ENCODE measurements around the gene KIAA1958.
"Not testable (repeated sequence)": the region's sequence is repeated elsewhere in the genome, so short reads cannot be mapped to it uniquely, and the experiment has no call there.

DNA sequence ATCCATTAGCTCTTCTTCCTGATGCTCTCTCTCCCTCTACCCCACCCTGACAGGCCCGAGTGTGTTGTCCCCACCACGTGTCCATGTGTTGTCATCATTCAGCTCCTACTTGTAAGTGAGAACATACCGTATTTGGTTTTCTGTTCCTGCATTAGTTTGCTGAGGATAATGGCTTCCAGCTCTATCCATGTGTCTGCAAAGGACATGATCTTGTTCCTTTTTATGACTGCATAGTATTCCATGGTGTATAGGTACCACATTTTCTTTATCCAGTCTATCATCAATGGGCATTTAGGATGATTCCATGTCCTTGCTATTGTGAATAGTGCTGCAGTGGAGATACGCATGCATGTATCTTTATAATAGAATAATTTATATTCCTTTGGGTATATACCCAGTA lies 186.6 kb downstream of the KIAA1958 start:
- TF ChIP-seq, protein P1, sequence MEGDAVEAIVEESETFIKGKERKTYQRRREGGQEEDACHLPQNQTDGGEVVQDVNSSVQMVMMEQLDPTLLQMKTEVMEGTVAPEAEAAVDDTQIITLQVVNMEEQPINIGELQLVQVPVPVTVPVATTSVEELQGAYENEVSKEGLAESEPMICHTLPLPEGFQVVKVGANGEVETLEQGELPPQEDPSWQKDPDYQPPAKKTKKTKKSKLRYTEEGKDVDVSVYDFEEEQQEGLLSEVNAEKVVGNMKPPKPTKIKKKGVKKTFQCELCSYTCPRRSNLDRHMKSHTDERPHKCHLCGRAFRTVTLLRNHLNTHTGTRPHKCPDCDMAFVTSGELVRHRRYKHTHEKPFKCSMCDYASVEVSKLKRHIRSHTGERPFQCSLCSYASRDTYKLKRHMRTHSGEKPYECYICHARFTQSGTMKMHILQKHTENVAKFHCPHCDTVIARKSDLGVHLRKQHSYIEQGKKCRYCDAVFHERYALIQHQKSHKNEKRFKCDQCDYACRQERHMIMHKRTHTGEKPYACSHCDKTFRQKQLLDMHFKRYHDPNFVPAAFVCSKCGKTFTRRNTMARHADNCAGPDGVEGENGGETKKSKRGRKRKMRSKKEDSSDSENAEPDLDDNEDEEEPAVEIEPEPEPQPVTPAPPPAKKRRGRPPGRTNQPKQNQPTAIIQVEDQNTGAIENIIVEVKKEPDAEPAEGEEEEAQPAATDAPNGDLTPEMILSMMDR (IDR thresholded peaks at IDR 0.05; ENCODE audit: insufficient read depth, low read length), result not testable (repeated sequence)
- not testable (repeated sequence) for TF ChIP-seq POLR2AphosphoS5, GABPA (IDR thresholded peaks at IDR 0.05; ENCODE audit: low read depth)
- TF ChIP-seq, protein P2, sequence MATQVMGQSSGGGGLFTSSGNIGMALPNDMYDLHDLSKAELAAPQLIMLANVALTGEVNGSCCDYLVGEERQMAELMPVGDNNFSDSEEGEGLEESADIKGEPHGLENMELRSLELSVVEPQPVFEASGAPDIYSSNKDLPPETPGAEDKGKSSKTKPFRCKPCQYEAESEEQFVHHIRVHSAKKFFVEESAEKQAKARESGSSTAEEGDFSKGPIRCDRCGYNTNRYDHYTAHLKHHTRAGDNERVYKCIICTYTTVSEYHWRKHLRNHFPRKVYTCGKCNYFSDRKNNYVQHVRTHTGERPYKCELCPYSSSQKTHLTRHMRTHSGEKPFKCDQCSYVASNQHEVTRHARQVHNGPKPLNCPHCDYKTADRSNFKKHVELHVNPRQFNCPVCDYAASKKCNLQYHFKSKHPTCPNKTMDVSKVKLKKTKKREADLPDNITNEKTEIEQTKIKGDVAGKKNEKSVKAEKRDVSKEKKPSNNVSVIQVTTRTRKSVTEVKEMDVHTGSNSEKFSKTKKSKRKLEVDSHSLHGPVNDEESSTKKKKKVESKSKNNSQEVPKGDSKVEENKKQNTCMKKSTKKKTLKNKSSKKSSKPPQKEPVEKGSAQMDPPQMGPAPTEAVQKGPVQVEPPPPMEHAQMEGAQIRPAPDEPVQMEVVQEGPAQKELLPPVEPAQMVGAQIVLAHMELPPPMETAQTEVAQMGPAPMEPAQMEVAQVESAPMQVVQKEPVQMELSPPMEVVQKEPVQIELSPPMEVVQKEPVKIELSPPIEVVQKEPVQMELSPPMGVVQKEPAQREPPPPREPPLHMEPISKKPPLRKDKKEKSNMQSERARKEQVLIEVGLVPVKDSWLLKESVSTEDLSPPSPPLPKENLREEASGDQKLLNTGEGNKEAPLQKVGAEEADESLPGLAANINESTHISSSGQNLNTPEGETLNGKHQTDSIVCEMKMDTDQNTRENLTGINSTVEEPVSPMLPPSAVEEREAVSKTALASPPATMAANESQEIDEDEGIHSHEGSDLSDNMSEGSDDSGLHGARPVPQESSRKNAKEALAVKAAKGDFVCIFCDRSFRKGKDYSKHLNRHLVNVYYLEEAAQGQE (IDR thresholded peaks at IDR 0.05; ENCODE audit: insufficient replicate concordance, low read depth), result not testable (repeated sequence)

Data from HL-60 (cell line).